H1 (cell line): ENCODE results near the gene PMPCB. TPM values are rescaled to one million over a fixed set of nuclear protein-coding genes. Genes with fewer than 3 reads are reported as not detected.

Source experiments
- CTCF ChIA-PET: fragments of 300-600 bp; sonication (Branson Sonifier 250); formaldehyde crosslinking; loops from one replicate; lab custom pipeline; 2021; ENCODE audit not compliant: partially characterized antibody; lab: Charles Lee
- POLR2A ChIA-PET: fragments of 300-600 bp; sonication (Branson Sonifier 250); formaldehyde crosslinking; loops from one replicate; lab custom pipeline; 2021; ENCODE audit warnings: inconsistent platforms; ENCODE audit not compliant: partially characterized antibody; lab: Charles Lee
- DNase-seq, 2 experiments: peaks; one replicate each; pipeline versions ENCODE4 v3.0.0 to v3.0.0-alpha.2; 2010 to 2022; ENCODE audit warnings: low spot score in 2 of 2, low read depth in 1 of 2, mixed read lengths in 1 of 2
- FAIRE-seq: peaks from 2 replicates; lab custom pipeline; 2011; peaks lifted over from hg19 to GRCh38; lab: Jason Lieb, UNC
- H2AFZ ChIP-seq: 2 replicates; pipeline ENCODE4 v1.8.1; 2012; ENCODE audit warnings: low read length, inconsistent platforms
- H2AK5ac ChIP-seq: 2 replicates; pipeline ENCODE4 v1.6.1; 2013; ENCODE audit warnings: low read depth, low read length
- H2BK120ac ChIP-seq: replicated peaks from 2 replicates; pipeline ENCODE3; 2013; ENCODE audit warnings: low read depth, low read length, inconsistent platforms
- H2BK12ac ChIP-seq: 2 replicates; pipeline ENCODE4 v1.6.1; 2013; ENCODE audit warnings: low read depth, low read length
- H2BK15ac ChIP-seq: 2 replicates; pipeline ENCODE4 v1.6.1; 2013; ENCODE audit warnings: low read length
- H2BK20ac ChIP-seq: 2 replicates; pipeline ENCODE4 v1.6.1; 2013; ENCODE audit warnings: low read length
- H2BK5ac ChIP-seq: 2 replicates; pipeline ENCODE4 v1.6.1; 2013; ENCODE audit warnings: low read depth, low read length
- H3K14ac ChIP-seq: 2 replicates; pipeline ENCODE4 v1.6.1; 2013; ENCODE audit warnings: inconsistent platforms; ENCODE audit not compliant: insufficient read length
- H3K18ac ChIP-seq: 2 replicates; pipeline ENCODE4 v1.6.1; 2013; ENCODE audit warnings: low read length; ENCODE audit errors: extremely low read depth
- H3K23ac ChIP-seq: 2 replicates; pipeline ENCODE4 v1.6.1; 2013; ENCODE audit warnings: inconsistent platforms; ENCODE audit not compliant: insufficient read length
- H3K23me2 ChIP-seq: 2 replicates; pipeline ENCODE4 v1.6.1; 2013; ENCODE audit warnings: low read depth, low read length
- H3K27ac ChIP-seq: 2 replicates; pipeline ENCODE4 v1.6.1; 2011; ENCODE audit warnings: low read depth, low read length, inconsistent platforms
- H3K27me3 ChIP-seq, 4 experiments: replicated peaks in 1 of 4; 1 replicate in 1 of 4; 2 replicates in 3 of 4; pipeline versions ENCODE4 v1.6.1 to v1.8.1; 2011 to 2013; ENCODE audit warnings: low read length in 3 of 4, mild to moderate bottlenecking in 3 of 4, inconsistent platforms in 2 of 4, mixed read lengths in 2 of 4, moderate library complexity in 1 of 4; ENCODE audit not compliant: control insufficient read depth in 3 of 4, insufficient read depth in 3 of 4; ENCODE audit errors: extremely low read depth in 1 of 4
- H3K36me3 ChIP-seq, 4 experiments: 2 replicates each; pipeline versions ENCODE4 v1.6.1 to v1.8.1; 2011 to 2013; ENCODE audit warnings: mild to moderate bottlenecking in 4 of 4, low read length in 3 of 4, moderate library complexity in 2 of 4, control low read depth in 1 of 4, inconsistent platforms in 1 of 4; ENCODE audit not compliant: insufficient read depth in 4 of 4, control insufficient read depth in 2 of 4
- H3K4ac ChIP-seq: replicated peaks from 2 replicates; pipeline ENCODE3; 2013; ENCODE audit warnings: low read length, low read depth, mixed read lengths, inconsistent platforms; ENCODE audit not compliant: insufficient read length
- H3K4me1 ChIP-seq, 4 experiments: replicated peaks in 1 of 4; 1 replicate in 1 of 4; 2 replicates in 3 of 4; pipeline versions ENCODE4 v1.6.1 to v1.8.1; 2011 to 2013; ENCODE audit warnings: low read length in 3 of 4, inconsistent platforms in 2 of 4, mixed read lengths in 1 of 4; ENCODE audit not compliant: insufficient read depth in 4 of 4, control insufficient read depth in 3 of 4
- H3K4me2 ChIP-seq, 2 experiments: 2 replicates each; pipeline versions ENCODE4 v1.6.1 to v1.8.1; 2011 to 2013; ENCODE audit warnings: low read depth in 2 of 2, low read length in 2 of 2, control low read depth in 1 of 2, inconsistent platforms in 1 of 2, mild to moderate bottlenecking in 1 of 2; ENCODE audit not compliant: insufficient read depth in 1 of 2
- H3K4me3 ChIP-seq, 4 experiments: fragments of 200-600, 300-600 bp in 1 of 4; sonication (generic), shearing (Covaris generic), sonication (Bioruptor Twin) in 1 of 4; 2 replicates each; pipeline versions ENCODE4 v1.5.1 to v1.8.1; 2011 to 2016; ENCODE audit warnings: low read length in 4 of 4, low read depth in 3 of 4, control low read depth in 2 of 4, inconsistent platforms in 2 of 4, mild to moderate bottlenecking in 2 of 4, mixed read lengths in 1 of 4, moderate library complexity in 1 of 4; ENCODE audit not compliant: insufficient read depth in 2 of 4; ENCODE audit errors: extremely low read depth in 1 of 4
- H3K56ac ChIP-seq: replicated peaks from 2 replicates; pipeline ENCODE3; 2013; ENCODE audit warnings: low read depth, mild to moderate bottlenecking, mixed read lengths, low read length, inconsistent platforms; ENCODE audit not compliant: insufficient read length
- H3K79me1 ChIP-seq: 2 replicates; pipeline ENCODE4 v1.6.1; 2013; ENCODE audit warnings: low read depth, low read length, control low read depth
- H3K79me2 ChIP-seq, 2 experiments: 2 replicates each; pipeline versions ENCODE4 v1.6.1 to v1.8.1; 2012 to 2013; ENCODE audit warnings: low read length in 2 of 2, mild to moderate bottlenecking in 2 of 2, inconsistent platforms in 1 of 2; ENCODE audit not compliant: insufficient read depth in 2 of 2, control insufficient read depth in 1 of 2
- H3K9ac ChIP-seq, 4 experiments: replicated peaks in 1 of 4; 1 replicate in 1 of 4; 2 replicates in 3 of 4; pipeline versions ENCODE4 v1.6.1 to v1.8.1; 2011 to 2013; ENCODE audit warnings: low read depth in 3 of 4, low read length in 3 of 4, control low read depth in 2 of 4, mild to moderate bottlenecking in 2 of 4, moderate library complexity in 2 of 4, inconsistent platforms in 1 of 4; ENCODE audit errors: extremely low read depth in 1 of 4
- H3K9me3 ChIP-seq, 2 experiments: 2 replicates each; pipeline versions ENCODE4 v1.6.1 to v1.8.1; 2012 to 2013; ENCODE audit warnings: mild to moderate bottlenecking in 2 of 2, moderate library complexity in 2 of 2, control low read depth in 1 of 2, inconsistent platforms in 1 of 2, low read depth in 1 of 2, low read length in 1 of 2, mixed read lengths in 1 of 2; ENCODE audit not compliant: insufficient read depth in 2 of 2
- H4K20me1 ChIP-seq, 2 experiments: replicated peaks in 1 of 2; 2 replicates each; pipeline versions ENCODE3 to v1.8.1; 2011 to 2013; ENCODE audit warnings: inconsistent platforms in 2 of 2, low read length in 2 of 2, mild to moderate bottlenecking in 1 of 2; ENCODE audit not compliant: insufficient read depth in 2 of 2, control insufficient read depth in 1 of 2
- H4K5ac ChIP-seq: 2 replicates; pipeline ENCODE4 v1.6.1; 2013; ENCODE audit warnings: low read length, low read depth, mixed read lengths, inconsistent platforms; ENCODE audit not compliant: insufficient read length
- H4K8ac ChIP-seq: 2 replicates; pipeline ENCODE4 v1.8.0; 2013; ENCODE audit warnings: mild to moderate bottlenecking, moderate library complexity, low read length, inconsistent platforms; ENCODE audit not compliant: insufficient read depth; ENCODE audit errors: extremely low read depth
- H4K91ac ChIP-seq: replicated peaks from 2 replicates; pipeline ENCODE3; 2013; ENCODE audit warnings: low read length, mixed read lengths, inconsistent platforms; ENCODE audit not compliant: insufficient read length
- BRCA1 ChIP-seq: IDR thresholded peaks from 2 replicates; pipeline ENCODE4 v1.6.1; 2012; ENCODE audit warnings: low read depth, low read length, improper control_type of control experiment
- CBX5 ChIP-seq: fragments of 300-800, 300-1000 bp; sonication (generic); IDR thresholded peaks from 2 replicates; pipeline ENCODE4 v1.7.1; 2016; ENCODE audit warnings: antibody characterized with exemption, low read length, low read depth
- CBX8 ChIP-seq: fragments of 300-800, 300-1000 bp; sonication (generic); IDR thresholded peaks from 2 replicates; pipeline ENCODE4 v1.7.1; 2016; ENCODE audit warnings: low read depth, low read length, borderline replicate concordance
- CHD2 ChIP-seq: IDR thresholded peaks from 2 replicates; pipeline ENCODE4 v1.6.1; 2012; ENCODE audit warnings: low read length, improper control_type of control experiment
- CTCF ChIP-seq, 3 experiments: IDR thresholded peaks; 1 replicate in 2 of 3; 2 replicates in 1 of 3; pipeline versions ENCODE4 v1.5.1 to v1.6.1; 2011; ENCODE audit warnings: low read length in 3 of 3, mild to moderate bottlenecking in 3 of 3, inconsistent platforms in 2 of 3, low read depth in 1 of 3, moderate library complexity in 1 of 3; ENCODE audit not compliant: insufficient read depth in 1 of 3; ENCODE audit errors: control extremely low read depth in 1 of 3
- FOSL1 ChIP-seq: IDR thresholded peaks from 2 replicates; pipeline ENCODE4 v1.6.1; 2011; ENCODE audit warnings: mild to moderate bottlenecking, low read depth, low read length, moderate library complexity; ENCODE audit not compliant: insufficient read depth
- GTF2F1 ChIP-seq: IDR thresholded peaks from 2 replicates; pipeline ENCODE4 v1.6.1; 2012; ENCODE audit warnings: low read depth, low read length, improper control_type of control experiment, borderline replicate concordance
- KDM1A ChIP-seq: fragments of 200-600, 300-600 bp; sonication (generic); IDR thresholded peaks from 2 replicates; pipeline ENCODE4 v1.7.1; 2016; ENCODE audit warnings: mild to moderate bottlenecking, low read length, borderline replicate concordance
- PHF8 ChIP-seq: fragments of 200-600 bp; sonication (generic); conservative IDR thresholded peaks from 2 replicates; pipeline ENCODE4 v1.7.1; 2012; ENCODE audit warnings: low read depth, mild to moderate bottlenecking, inconsistent platforms, low read length, moderate library complexity
- POLR2A ChIP-seq, 2 experiments: IDR thresholded peaks; 1 replicate in 1 of 2; 2 replicates in 1 of 2; pipeline ENCODE4 v1.6.1; 2011; ENCODE audit warnings: low read depth in 2 of 2, low read length in 2 of 2, mild to moderate bottlenecking in 2 of 2; ENCODE audit errors: control extremely low read depth in 1 of 2
- SIX5 ChIP-seq: IDR thresholded peaks from 2 replicates; pipeline ENCODE4 v1.6.1; 2011; ENCODE audit warnings: mild to moderate bottlenecking, low read depth, low read length
- SP1 ChIP-seq: IDR thresholded peaks from 2 replicates; pipeline ENCODE4 v1.6.1; 2011; ENCODE audit warnings: low read depth, low read length
- SRF ChIP-seq: IDR thresholded peaks from 2 replicates; pipeline ENCODE4 v1.6.1; 2011; ENCODE audit warnings: mild to moderate bottlenecking, low read depth, low read length, moderate library complexity
- WGBS, 2 experiments: shearing (Covaris generic) in 1 of 2; methylation state at CpG; one replicate each; pipeline versions ENCODE4 v1.1.6 to v1.1.7; 2013 to 2015; ENCODE audit warnings: low lambda C conversion rate in 2 of 2, mixed read lengths in 2 of 2, inconsistent platforms in 1 of 2, low coverage in 1 of 2, missing lambda C conversion rate in 1 of 2; ENCODE audit not compliant: insufficient replicate concordance in 2 of 2, insufficient coverage in 1 of 2, insufficient read length in 1 of 2; ENCODE audit errors: extremely low coverage in 1 of 2, missing lambda C conversion rate in 1 of 2; 5-methylcytosine and 5-hydroxymethylcytosine counted together
- polyA plus RNA-seq, 7 experiments: library from polyadenylated mRNA; depleted of rRNA in 3 of 7; stranded (reverse) in 5 of 7; unstranded in 2 of 7; fragments of >200 nt in 5 of 7; fragments of 200-250 nt in 2 of 7; gene quantifications; 1 replicate in 5 of 7; 2 replicates in 1 of 7; 4 replicates in 1 of 7; pipeline versions ENCODE4 v1.2.1 to v1.2.3, GENCODE V29; 2011 to 2013; ENCODE audit warnings: missing spikeins in 2 of 7, mixed read lengths in 2 of 7
- total RNA-seq: library from RNA; stranded (reverse); fragmentation: NEBNext Ultra II Directional; extraction: Animal tissue kit (Norgen Biotek cat#: 25700); gene quantifications from 2 replicates; pipeline ENCODE4 v1.2.1, GENCODE V29; 2021

PMPCB gene
- total and polyA plus RNA-seq, 2 of the 8 experiments (the other 6 are each of a cell fraction or from before 2014, with no cell fraction given), result 60.6 to 83.5 TPM

- no peak overlapping the region for H2BK120ac ChIP-seq
- H4K91ac ChIP-seq, result no peak overlapping the region
- no peak for FAIRE-seq
- no peak overlapping the region for H2BK12ac ChIP-seq
- no peaks in the 10 kb centered on the region for H3K27me3 ChIP-seq
- no peak overlapping the region for H3K4me3 ChIP-seq
- no peak overlapping the region for H3K27ac ChIP-seq
- H2BK15ac ChIP-seq, result no peak overlapping the region
- no peak overlapping the region for H3K23ac ChIP-seq
- H3K18ac ChIP-seq, result no peak overlapping the region
- no peaks in the 10 kb centered on the region for H4K20me1 ChIP-seq
- no peak overlapping the region for H4K8ac ChIP-seq
- H3K9me3 ChIP-seq, result no peaks in the 10 kb centered on the region
- no peaks in the 10 kb centered on the region for H3K79me1 ChIP-seq
- 87% methylated on average over 1 of the region's 1 CpG; no CpG with 5 or more reads in 1 of the 2 experiments for WGBS, 2 experiments
- DNase-seq, result no peak
- H2AFZ ChIP-seq, result no peak overlapping the region
- CTCF ChIA-PET, result interaction anchor here (1.2 kb wide), 1 partner anchor 42 kb away, joined by 4 read pairs; no protein-coding TSS in a partner anchor
- no peak overlapping the region for H4K5ac ChIP-seq
- no peak overlapping the region for H2AK5ac ChIP-seq
- peaks cover 0 to 11% of the 10 kb centered on the region in 2 experiments; a peak in 3 of 4 replicates for H3K79me2 ChIP-seq
- H3K23me2 ChIP-seq, result no peaks in the 10 kb centered on the region
- H3K9ac ChIP-seq, result no peak overlapping the region
- H3K56ac ChIP-seq, result no peak overlapping the region
- H3K14ac ChIP-seq, result no peak overlapping the region
- peaks cover 0 to 4% (median 0%) of the 10 kb centered on the region in 4 experiments; a peak in 1 of 7 replicates for H3K4me1 ChIP-seq
- peaks cover 0 to under 1% (median 0%) of the 10 kb centered on the region in 4 experiments; a peak in 1 of 8 replicates for H3K36me3 ChIP-seq
- POLR2A ChIA-PET, result interaction anchor here (0.6 kb wide), 1 partner anchor 155 kb away, joined by 4 read pairs; no protein-coding TSS in a partner anchor
- H3K4ac ChIP-seq, result no peak overlapping the region
- H2BK20ac ChIP-seq, result no peak overlapping the region
- no peak overlapping the region for H3K4me2 ChIP-seq
- H2BK5ac ChIP-seq, result no peak overlapping the region
- TF ChIP-seq SP1 (no peak), GTF2F1 (no peak), CHD2 (no peak), KDM1A (no peak), PHF8 (no peak), CTCF (IDR thresholded peaks at IDR 0.05; ENCODE audit: control extremely low read depth in 1 of 3, insufficient read depth in 1 of 3, low read depth in 1 of 3, low read length in 3 of 3) (no peak), SRF (no peak), BRCA1 (no peak), SIX5 (no peak), CBX8 (no peak), CBX5 (no peak), POLR2A (IDR thresholded peaks at IDR 0.05; ENCODE audit: control extremely low read depth in 1 of 2, low read depth in 2 of 2, low read length in 2 of 2) (no peak), FOSL1 (no peak)
Observed at GRCh38 chr7:103293526-103293925, 3.7 kb upstream of the PMPCB start.
